Activated naive CD8-positive, alpha-beta T cell treated with anti-CD3 and anti-CD28 coated beads for 36 hours (primary cell): Measurements from ENCODE around the gene TXNRD1. TPM values are rescaled to one million over a fixed set of nuclear protein-coding genes. Genes with fewer than 3 reads are reported as not detected.

ENCODE experiments used
- DNase-seq: peaks from one replicate; pipeline ENCODE4 v3.0.0; 2021
- H3K27ac Mint-ChIP-seq: one replicate; pipeline ENCODE4 v1.8.0; 2022; ENCODE audit warnings: mild to moderate bottlenecking, moderate library complexity, mixed read lengths
- H3K27me3 Mint-ChIP-seq: one replicate; pipeline ENCODE4 v1.8.0; 2022; ENCODE audit warnings: mild to moderate bottlenecking, mixed read lengths
- H3K36me3 Mint-ChIP-seq: one replicate; pipeline ENCODE4 v1.8.0; 2021; ENCODE audit warnings: mild to moderate bottlenecking, mixed read lengths
- H3K4me1 Mint-ChIP-seq: one replicate; pipeline ENCODE4 v1.8.0; 2021; ENCODE audit warnings: mixed read lengths
- H3K4me3 Mint-ChIP-seq: one replicate; pipeline ENCODE4 v1.8.0; 2022; ENCODE audit warnings: mild to moderate bottlenecking, moderate library complexity, mixed read lengths
- H3K9me3 Mint-ChIP-seq: one replicate; pipeline ENCODE4 v1.8.0; 2022; ENCODE audit warnings: mixed read lengths
- total RNA-seq, 2 experiments: library from RNA; stranded (reverse); gene quantifications; one replicate each; pipeline ENCODE4 v1.2.3, GENCODE V29; 2021

TXNRD1 gene
- total RNA-seq, 2 experiments from 2014 or later = 120 to 125 TPM

DNA sequence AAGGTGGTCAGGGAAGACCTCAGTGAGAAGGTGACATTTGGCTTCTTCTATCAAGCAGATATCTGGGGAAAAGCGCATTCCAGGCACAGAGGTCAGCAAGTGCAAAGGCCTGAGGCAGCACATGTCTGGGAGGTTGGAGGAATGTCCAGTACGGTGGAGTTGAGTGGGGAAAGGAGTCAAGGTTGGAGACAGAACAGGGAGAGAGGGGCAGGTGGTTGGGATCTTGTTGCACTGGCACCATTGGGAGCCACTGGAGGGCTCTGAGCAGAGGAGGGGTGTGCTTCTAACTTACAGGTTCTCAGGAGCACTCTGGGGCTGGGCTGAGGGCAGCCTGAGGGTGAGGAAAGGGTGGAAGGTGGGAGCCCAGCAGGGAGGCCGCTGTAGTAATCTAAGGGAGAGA is 140.1 kb downstream of the TXNRD1 start:
- no peak for DNase-seq
- Mint-ChIP-seq H3K4me1 (peaks cover 7% of the 10 kb centered on the region), H3K36me3 (peaks cover 11% of the 10 kb centered on the region), H3K27ac (no peak overlapping the region), H3K9me3 (peaks cover 2% of the 10 kb centered on the region), H3K4me3 (no peak overlapping the region), H3K27me3 (no peaks in the 10 kb centered on the region)

DNA sequence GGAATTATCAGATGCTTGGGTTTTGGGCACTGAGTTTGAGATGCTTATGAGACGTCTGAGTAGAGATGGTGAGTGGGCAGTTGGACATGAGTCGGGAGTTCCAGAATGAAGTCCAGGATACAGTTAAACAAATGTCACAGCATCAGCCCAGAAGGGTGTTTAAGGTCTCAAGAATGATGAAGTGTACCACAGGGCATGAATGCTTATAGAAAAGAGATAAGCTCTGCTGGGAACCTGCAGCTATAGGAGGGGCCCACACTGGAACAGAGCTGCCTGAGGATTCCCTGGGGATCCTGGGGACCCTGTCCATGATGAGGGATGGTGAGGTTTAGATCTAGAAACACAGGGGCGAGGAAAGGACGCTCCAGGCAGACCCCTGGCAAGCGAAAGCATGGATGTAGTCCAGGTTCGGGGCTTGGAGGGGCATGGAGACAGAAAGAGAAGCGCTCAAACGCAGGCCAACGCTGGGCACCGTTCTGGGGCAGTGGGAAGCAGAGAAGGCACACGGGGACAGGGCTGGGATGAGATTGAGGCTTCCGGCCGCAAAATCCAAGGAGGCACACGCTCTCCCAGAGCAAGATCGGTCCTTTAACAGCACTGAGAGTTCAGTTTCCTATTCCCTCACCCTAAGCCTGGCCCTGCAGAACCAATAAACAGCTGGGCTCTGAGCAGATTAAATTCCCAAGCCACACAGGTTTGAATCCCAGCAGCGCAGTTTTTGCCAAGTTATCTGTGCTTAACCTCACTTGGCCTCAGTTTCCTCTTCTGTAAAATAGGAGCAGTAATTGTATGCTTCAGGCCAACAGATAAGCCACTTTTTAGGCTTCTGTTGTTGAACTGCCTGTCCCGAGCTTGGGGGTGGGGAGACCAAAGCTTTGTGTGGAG is 140.9 kb downstream of the TXNRD1 start:
- Mint-ChIP-seq H3K27me3 (no peaks in the 10 kb centered on the region), H3K9me3 (peaks cover 2% of the 10 kb centered on the region), H3K36me3 (peaks cover 7% of the 10 kb centered on the region), H3K27ac (no peak overlapping the region), H3K4me1 (peaks cover 5% of the 10 kb centered on the region), H3K4me3 (no peak overlapping the region)
- DNase-seq = no peak

GRCh38 chr12:104357421-104357952 is 141.9 kb downstream of the TXNRD1 start:
- Mint-ChIP-seq H3K4me1 (peaks cover 5% of the 10 kb centered on the region), H3K27ac (no peak overlapping the region), H3K9me3 (peaks cover 2% of the 10 kb centered on the region), H3K27me3 (no peaks in the 10 kb centered on the region), H3K36me3 (peaks cover 7% of the 10 kb centered on the region), H3K4me3 (no peak overlapping the region)
- no peak for DNase-seq

GRCh38 chr12:104358353-104359003 is 142.9 kb downstream of the TXNRD1 start:
- no peak overlapping the region for H3K27ac Mint-ChIP-seq
- H3K4me1 Mint-ChIP-seq = peaks cover 5% of the 10 kb centered on the region
- H3K36me3 Mint-ChIP-seq = peaks cover 7% of the 10 kb centered on the region
- DNase-seq = peak; percentile 53
- H3K27me3 Mint-ChIP-seq = no peaks in the 10 kb centered on the region
- no peak overlapping the region for H3K4me3 Mint-ChIP-seq
- peaks cover 2% of the 10 kb centered on the region for H3K9me3 Mint-ChIP-seq

DNA sequence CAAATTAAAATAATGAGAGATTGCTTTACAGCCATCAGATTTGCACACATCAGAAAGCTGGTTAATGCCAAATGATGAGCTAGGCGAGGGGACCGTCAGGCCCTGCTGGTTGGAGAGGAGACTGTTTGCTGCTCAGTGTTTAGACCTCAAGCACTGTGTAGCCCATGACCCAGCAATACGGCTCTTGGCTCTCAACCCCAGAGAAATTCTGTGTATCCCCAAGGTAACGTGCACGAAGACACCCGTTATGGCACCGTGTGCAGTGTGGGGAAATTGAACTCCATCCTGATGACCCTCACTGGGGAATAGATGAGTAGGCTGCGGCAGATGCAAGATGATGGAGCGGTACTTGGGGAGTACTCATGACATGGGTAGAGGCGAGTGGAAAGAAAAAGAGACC is 143.6 kb downstream of the TXNRD1 start:
- Mint-ChIP-seq H3K4me1 (peaks cover 5% of the 10 kb centered on the region), H3K4me3 (no peak overlapping the region), H3K9me3 (peaks cover 2% of the 10 kb centered on the region), H3K36me3 (peaks cover 4% of the 10 kb centered on the region), H3K27ac (no peak overlapping the region), H3K27me3 (no peaks in the 10 kb centered on the region)
- no peak for DNase-seq

GRCh38 chr12:104360157-104360556 is 144.6 kb downstream of the TXNRD1 start:
- Mint-ChIP-seq H3K9me3 (peaks cover 2% of the 10 kb centered on the region), H3K36me3 (no peaks in the 10 kb centered on the region), H3K27me3 (no peaks in the 10 kb centered on the region), H3K27ac (no peak overlapping the region), H3K4me3 (no peak overlapping the region), H3K4me1 (peaks cover 5% of the 10 kb centered on the region)
- no peak for DNase-seq

DNA sequence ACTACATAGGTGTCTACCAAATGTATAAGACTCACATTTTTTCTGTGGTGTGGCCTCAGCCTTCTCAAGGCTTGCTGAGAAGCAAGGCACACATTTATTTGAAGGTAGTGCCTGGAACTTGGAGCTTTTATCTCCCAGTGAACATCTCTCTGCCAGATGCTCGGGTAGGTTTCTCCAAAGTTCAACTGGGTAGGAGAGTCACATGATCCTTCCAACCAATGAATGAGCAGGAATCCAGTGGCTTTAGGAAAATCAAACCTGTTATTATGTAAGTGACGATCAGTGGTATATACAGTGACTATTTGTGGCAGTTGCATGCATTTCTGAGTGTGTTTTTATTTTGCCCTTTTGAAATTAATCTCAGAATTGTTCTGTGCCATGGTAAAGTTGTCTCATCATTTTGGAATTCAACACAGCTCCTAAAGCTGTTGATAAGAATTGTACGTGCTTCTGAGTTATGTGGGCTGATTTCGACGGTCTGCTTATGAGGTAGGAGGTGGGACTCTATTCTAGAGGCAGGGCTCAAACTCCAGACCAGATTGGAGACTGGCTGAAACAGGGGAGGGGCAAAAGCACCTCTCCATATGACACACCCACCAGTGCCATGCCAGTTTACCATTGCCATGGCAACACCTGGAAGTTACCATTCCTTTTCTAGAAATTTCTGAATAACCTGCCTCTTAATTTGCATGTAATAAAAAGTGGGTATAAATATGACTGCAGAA is 145.6 kb downstream of the TXNRD1 start:
- Mint-ChIP-seq H3K27ac (no peak overlapping the region), H3K9me3 (peaks cover 2% of the 10 kb centered on the region), H3K4me1 (peaks cover 5% of the 10 kb centered on the region), H3K27me3 (no peaks in the 10 kb centered on the region), H3K4me3 (no peak overlapping the region), H3K36me3 (no peaks in the 10 kb centered on the region)
- no peak for DNase-seq

GRCh38 chr12:104365921-104366410 is 150.4 kb downstream of the TXNRD1 start:
- Mint-ChIP-seq H3K36me3 (no peaks in the 10 kb centered on the region), H3K27ac (no peak overlapping the region), H3K27me3 (no peaks in the 10 kb centered on the region), H3K9me3 (peaks cover 4% of the 10 kb centered on the region), H3K4me3 (no peak overlapping the region), H3K4me1 (no peaks in the 10 kb centered on the region)
- DNase-seq = no peak

- Mint-ChIP-seq H3K27me3 (no peaks in the 10 kb centered on the region), H3K4me3 (no peak overlapping the region), H3K9me3 (peaks cover 4% of the 10 kb centered on the region)
These were observed 154.1 kb downstream of the TXNRD1 start for GRCh38 chr12:104369708-104370107.

GRCh38 chr12:104371043-104371870 is 155.7 kb downstream of the TXNRD1 start:
- Mint-ChIP-seq H3K27me3 (no peaks in the 10 kb centered on the region), H3K27ac (no peak overlapping the region), H3K36me3 (no peaks in the 10 kb centered on the region), H3K4me3 (no peak overlapping the region), H3K4me1 (peaks cover 11% of the 10 kb centered on the region), H3K9me3 (peaks cover 4% of the 10 kb centered on the region)
- DNase-seq = no peak

More at GRCh38 chr12:104369708-104370107, 154.1 kb downstream of the TXNRD1 start:
- Mint-ChIP-seq H3K36me3 (no peaks in the 10 kb centered on the region), H3K4me1 (peaks cover 11% of the 10 kb centered on the region), H3K27ac (no peak overlapping the region)
- DNase-seq = no peak

- H3K9me3 Mint-ChIP-seq = peaks cover 4% of the 10 kb centered on the region
- H3K4me1 Mint-ChIP-seq = peaks cover 11% of the 10 kb centered on the region
- no peaks in the 10 kb centered on the region for H3K27me3 Mint-ChIP-seq
- H3K4me3 Mint-ChIP-seq = no peak overlapping the region
- H3K36me3 Mint-ChIP-seq = no peaks in the 10 kb centered on the region
- peak; percentile 47 for DNase-seq
- peak overlapping the region; percentile 54 for H3K27ac Mint-ChIP-seq
These were observed 156.6 kb downstream of the TXNRD1 start for GRCh38 chr12:104372061-104372720.

DNA sequence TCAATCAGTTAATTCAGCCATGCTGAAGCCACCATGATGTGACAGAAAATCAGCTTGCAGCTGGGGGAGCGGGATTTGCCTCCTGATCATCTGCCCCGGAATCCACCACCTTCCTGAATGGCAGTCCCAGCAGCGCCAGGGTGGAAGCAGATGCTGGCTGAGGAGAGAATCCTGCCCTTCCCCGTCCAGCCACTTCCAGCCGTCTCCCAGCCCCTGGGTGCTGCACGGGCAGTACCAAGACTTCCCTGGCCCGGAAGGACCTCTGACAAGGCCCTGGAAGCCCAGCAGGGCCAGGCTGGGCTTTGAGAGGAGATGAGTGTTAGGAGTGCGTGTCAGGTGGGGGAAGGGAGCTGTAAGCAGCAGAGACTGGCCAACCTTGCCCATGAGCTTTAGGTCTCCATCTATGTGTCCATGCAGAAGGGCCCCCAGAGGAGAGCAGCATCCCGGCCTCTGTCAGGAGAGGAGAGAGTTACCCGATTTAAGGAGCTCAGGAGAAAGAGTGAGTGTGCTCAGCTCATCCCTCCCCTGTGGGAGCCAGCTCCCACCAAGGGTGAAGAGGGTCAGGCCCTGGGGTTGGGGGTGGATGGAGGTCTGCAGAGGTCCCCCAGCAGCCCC is 157.2 kb downstream of the TXNRD1 start:
- H3K9me3 Mint-ChIP-seq = peaks cover 4% of the 10 kb centered on the region
- DNase-seq = no peak
- H3K27ac Mint-ChIP-seq = no peak overlapping the region
- no peaks in the 10 kb centered on the region for H3K27me3 Mint-ChIP-seq
- H3K4me3 Mint-ChIP-seq = no peak overlapping the region
- H3K4me1 Mint-ChIP-seq = peaks cover 11% of the 10 kb centered on the region
- H3K36me3 Mint-ChIP-seq = no peaks in the 10 kb centered on the region

- Mint-ChIP-seq H3K36me3 (no peaks in the 10 kb centered on the region), H3K9me3 (peaks cover 4% of the 10 kb centered on the region), H3K4me1 (peaks cover 11% of the 10 kb centered on the region), H3K4me3 (no peak overlapping the region), H3K27me3 (no peaks in the 10 kb centered on the region), H3K27ac (no peak overlapping the region)
- no peak for DNase-seq
These were observed 158.5 kb downstream of the TXNRD1 start for GRCh38 chr12:104374071-104374470.
